Measurements from ENCODE around the gene MYBBP1A. TPM values are rescaled to one million over a fixed set of nuclear protein-coding genes. Genes with fewer than 3 reads are reported as not detected.

MYBBP1A gene
- total RNA-seq, 2 experiments from 2014 or later = 58.0 to 58.2 TPM

- Mint-ChIP-seq H3K4me3 (no peak overlapping the region), H3K4me1 (ENCODE audit: low read depth) (no peaks in the 10 kb centered on the region), H3K27me3 (no peaks in the 10 kb centered on the region), H3K36me3 (ENCODE audit: low read depth) (peaks cover 49% of the 10 kb centered on the region), H3K9me3 (no peaks in the 10 kb centered on the region), H3K27ac (no peak overlapping the region)
- Histone ChIP-seq H3K27ac (ENCODE audit: low read depth in 1 of 2, low read length in 2 of 2) (no peak overlapping the region), H3K27me3 (ENCODE audit: control insufficient read depth in 1 of 2, insufficient read depth in 2 of 2, low read length in 2 of 2) (no peaks in the 10 kb centered on the region), H3K4me1 (ENCODE audit: insufficient read depth, low read length) (no peaks in the 10 kb centered on the region), H3K4me3 (ENCODE audit: low read length) (no peak overlapping the region), H3K9me3 (ENCODE audit: control insufficient read depth in 1 of 2, insufficient read depth in 1 of 2, low read length in 2 of 2) (peaks cover 0 to 4% of the 10 kb centered on the region in 2 experiments), H3K36me3 (ENCODE audit: insufficient read depth, low read length) (peaks cover 56% of the 10 kb centered on the region)
- ATAC-seq (ENCODE audit: poor library complexity) = no peak
- intact Hi-C loops (cut with DNase I, micrococcal nuclease) = loop anchor here in 1 of 2 experiments (2.0 kb wide), 1 partner anchor 119 kb away; no protein-coding TSS in a partner anchor
- DNase-seq = no peak
- POLR2A ChIA-PET = no interaction called here
- CTCF ChIA-PET = no interaction called here
- no peak for TF ChIP-seq CTCF (IDR thresholded peaks at IDR 0.05)
Measured at GRCh38 chr17:4539576-4540223, 15.5 kb downstream of the MYBBP1A start.

DNA sequence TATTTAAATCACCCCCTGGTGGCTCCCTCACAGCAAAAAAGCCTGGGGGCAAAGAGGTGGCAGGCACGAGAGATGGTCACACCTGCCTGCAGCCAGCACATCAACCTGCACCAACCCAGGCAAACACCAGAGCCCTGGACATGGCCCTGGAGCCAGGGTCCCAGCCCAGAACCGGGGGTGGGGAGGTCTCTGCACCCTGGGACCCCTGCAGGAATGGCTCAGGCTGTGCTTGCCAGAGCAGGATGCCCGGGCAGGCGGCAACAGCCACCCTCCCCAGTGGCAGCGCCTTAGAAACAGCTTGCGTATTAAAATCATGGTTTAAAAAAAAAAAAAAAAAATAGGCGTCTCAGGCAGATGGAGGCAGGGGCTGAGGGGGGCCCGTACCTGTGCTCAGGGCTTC, 16.2 kb downstream of the MYBBP1A start:
- POLR2A ChIA-PET = no interaction called here
- CTCF ChIA-PET = no interaction called here
- intact Hi-C loops (cut with DNase I, micrococcal nuclease) = no loop called here

DNA sequence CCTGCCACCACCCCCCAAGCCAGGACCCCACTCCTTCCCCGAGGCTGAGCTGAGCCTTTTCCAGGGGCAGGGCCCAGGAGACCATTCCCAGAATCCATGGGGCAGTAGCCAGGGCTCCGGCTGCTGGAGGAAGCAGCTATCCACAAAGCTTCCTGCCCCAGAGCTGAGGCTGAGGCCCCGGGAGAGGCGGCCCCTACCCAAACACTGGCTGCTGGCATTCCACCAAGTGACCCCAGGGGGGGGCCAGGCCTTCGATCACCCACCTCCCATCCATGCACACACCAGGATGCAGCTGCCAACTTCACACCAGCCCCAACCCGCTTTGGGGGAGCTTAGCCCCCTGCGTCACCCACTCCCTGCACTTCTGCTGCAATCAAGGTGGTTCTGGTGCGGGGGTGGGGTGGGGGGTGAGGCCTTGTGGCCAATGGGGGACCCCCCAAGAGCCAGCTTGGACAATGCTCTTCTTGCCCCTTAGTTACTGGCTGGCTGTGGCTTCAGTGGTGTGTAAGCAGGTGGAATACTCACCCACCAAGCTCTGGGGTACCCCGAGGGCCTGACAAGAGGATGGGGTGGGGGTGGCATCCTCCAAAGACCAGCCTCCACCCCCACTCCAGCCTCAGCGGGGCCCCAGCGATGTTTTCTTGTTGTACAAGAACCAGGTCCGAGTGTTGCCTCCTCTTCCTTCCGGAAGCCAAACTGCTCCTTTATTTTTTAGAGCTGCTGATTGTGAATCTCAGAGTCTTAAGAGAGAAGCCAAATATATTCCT, 16.8 kb downstream of the MYBBP1A start:
- no peak for TF ChIP-seq CTCF (IDR thresholded peaks at IDR 0.05)
- Mint-ChIP-seq H3K36me3 (ENCODE audit: low read depth) (peaks cover 40% of the 10 kb centered on the region), H3K4me1 (ENCODE audit: low read depth) (peaks cover 3% of the 10 kb centered on the region), H3K27ac (no peak overlapping the region), H3K27me3 (no peaks in the 10 kb centered on the region), H3K4me3 (no peak overlapping the region), H3K9me3 (no peaks in the 10 kb centered on the region)
- no peak overlapping the region for H3K27ac ChIP-seq (ENCODE audit: low read depth in 1 of 2, low read length in 2 of 2)
- peaks cover 45% of the 10 kb centered on the region for H3K36me3 ChIP-seq (ENCODE audit: insufficient read depth, low read length)
- POLR2A ChIA-PET = interaction anchor here (0.6 kb wide), 1 partner anchor 44 kb away, joined by 3 read pairs; no protein-coding TSS in a partner anchor
- ATAC-seq (ENCODE audit: poor library complexity) (no peak), DNase-seq (no peak)
- peaks cover 0 to 4% of the 10 kb centered on the region in 2 experiments for H3K9me3 ChIP-seq (ENCODE audit: control insufficient read depth in 1 of 2, insufficient read depth in 1 of 2, low read length in 2 of 2)
- CTCF ChIA-PET = no interaction called here
- peaks cover 7% of the 10 kb centered on the region for H3K4me1 ChIP-seq (ENCODE audit: insufficient read depth, low read length)
- no peak overlapping the region for H3K4me3 ChIP-seq (ENCODE audit: low read length)
- H3K27me3 ChIP-seq (ENCODE audit: control insufficient read depth in 1 of 2, insufficient read depth in 2 of 2, low read length in 2 of 2) = no peaks in the 10 kb centered on the region
- intact Hi-C loops (cut with DNase I, micrococcal nuclease) = no loop called here

More for the DNA sequence above, 16.2 kb downstream of the MYBBP1A start:
- no peaks in the 10 kb centered on the region for H3K9me3 Mint-ChIP-seq
- ATAC-seq (ENCODE audit: poor library complexity) = no peak
- H3K36me3 Mint-ChIP-seq (ENCODE audit: low read depth) = peaks cover 46% of the 10 kb centered on the region
- H3K27ac Mint-ChIP-seq = no peak overlapping the region
- TF ChIP-seq CTCF (IDR thresholded peaks at IDR 0.05) = no peak
- Histone ChIP-seq H3K27me3 (ENCODE audit: control insufficient read depth in 1 of 2, insufficient read depth in 2 of 2, low read length in 2 of 2) (no peaks in the 10 kb centered on the region), H3K36me3 (ENCODE audit: insufficient read depth, low read length) (peaks cover 51% of the 10 kb centered on the region), H3K4me3 (ENCODE audit: low read length) (no peak overlapping the region), H3K27ac (ENCODE audit: low read depth in 1 of 2, low read length in 2 of 2) (no peak overlapping the region), H3K4me1 (ENCODE audit: insufficient read depth, low read length) (peaks cover under 1% of the 10 kb centered on the region), H3K9me3 (ENCODE audit: control insufficient read depth in 1 of 2, insufficient read depth in 1 of 2, low read length in 2 of 2) (peaks cover 0 to 4% of the 10 kb centered on the region in 2 experiments)
- no peaks in the 10 kb centered on the region for H3K4me1 Mint-ChIP-seq (ENCODE audit: low read depth)
- no peaks in the 10 kb centered on the region for H3K27me3 Mint-ChIP-seq
- no peak overlapping the region for H3K4me3 Mint-ChIP-seq
- DNase-seq = no peak
